ENCODE results near the gene WDR87.
"Not testable (repeated sequence)": the region's sequence is repeated elsewhere in the genome, so short reads cannot be mapped to it uniquely, and the experiment has no call there.

The WDR87 gene

GRCh38 chr19:37869766-37870340 is 36.5 kb downstream of the WDR87 start:
- no peaks in the 10 kb centered on the region for H3K9me3 ChIP-seq (replicated peaks; ENCODE audit: insufficient read depth, low read length)
- H4K20me1 ChIP-seq (ENCODE audit: insufficient read depth, low read length) = no peaks in the 10 kb centered on the region
- no peaks in the 10 kb centered on the region for H3F3A ChIP-seq (ENCODE audit: insufficient read depth, low read length)
- no peak overlapping the region for H3K27ac ChIP-seq (ENCODE audit: low read length)
- no peaks in the 10 kb centered on the region for H3K79me2 ChIP-seq (ENCODE audit: low read length)
- H3K4me2 ChIP-seq (ENCODE audit: low read depth, low read length) = no peak overlapping the region
- no peaks in the 10 kb centered on the region for H3K9me2 ChIP-seq (replicated peaks; ENCODE audit: insufficient read depth, low read length)
- DNase-seq = no peak
- no peaks in the 10 kb centered on the region for H3K4me1 ChIP-seq (ENCODE audit: low read length)
- no peak overlapping the region for H3K4me3 ChIP-seq (ENCODE audit: low read length)
- no peaks in the 10 kb centered on the region for H3K36me3 ChIP-seq (replicated peaks; ENCODE audit: insufficient read depth, low read length)
- no peaks in the 10 kb centered on the region for H3K27me3 ChIP-seq (replicated peaks; ENCODE audit: insufficient read depth, low read length)
- no peak overlapping the region for H2AFZ ChIP-seq (ENCODE audit: low read length)
- H3K9ac ChIP-seq (ENCODE audit: low read length) = no peak overlapping the region
- TF ChIP-seq EZH2 (optimal IDR thresholded peaks at IDR 0.05; ENCODE audit: low read depth, low read length) (no peak), EZH2phosphoT487 (IDR thresholded peaks at IDR 0.05; ENCODE audit: low read length) (no peak), CTCF (IDR thresholded peaks at IDR 0.05; ENCODE audit: low read length) (no peak)

GRCh38 chr19:37867831-37868230 is 38.6 kb downstream of the WDR87 start:
- no peaks in the 10 kb centered on the region for H3K79me2 ChIP-seq (ENCODE audit: low read length)
- no peak overlapping the region for H3K9ac ChIP-seq (ENCODE audit: low read length)
- no peak overlapping the region for H2AFZ ChIP-seq (ENCODE audit: low read length)
- no peaks in the 10 kb centered on the region for H3F3A ChIP-seq (ENCODE audit: insufficient read depth, low read length)
- no peaks in the 10 kb centered on the region for H3K36me3 ChIP-seq (replicated peaks; ENCODE audit: insufficient read depth, low read length)
- H3K4me1 ChIP-seq (ENCODE audit: low read length) = no peaks in the 10 kb centered on the region
- H4K20me1 ChIP-seq (ENCODE audit: insufficient read depth, low read length) = no peaks in the 10 kb centered on the region
- no peak for DNase-seq
- H3K27me3 ChIP-seq (replicated peaks; ENCODE audit: insufficient read depth, low read length) = no peaks in the 10 kb centered on the region
- H3K4me3 ChIP-seq (ENCODE audit: low read length) = no peak overlapping the region
- H3K9me2 ChIP-seq (replicated peaks; ENCODE audit: insufficient read depth, low read length) = no peaks in the 10 kb centered on the region
- no peak overlapping the region for H3K4me2 ChIP-seq (ENCODE audit: low read depth, low read length)
- no peaks in the 10 kb centered on the region for H3K9me3 ChIP-seq (replicated peaks; ENCODE audit: insufficient read depth, low read length)
- no peak for TF ChIP-seq EZH2phosphoT487 (IDR thresholded peaks at IDR 0.05; ENCODE audit: low read length)
- no peak for TF ChIP-seq EZH2 (optimal IDR thresholded peaks at IDR 0.05; ENCODE audit: low read depth, low read length)
- TF ChIP-seq CTCF (IDR thresholded peaks at IDR 0.05; ENCODE audit: low read length) = no peak
- no peak overlapping the region for H3K27ac ChIP-seq (ENCODE audit: low read length)

GRCh38 chr19:37865930-37866329 is 40.5 kb downstream of the WDR87 start:
- H3K79me2 ChIP-seq (ENCODE audit: low read length); H3K9ac ChIP-seq (ENCODE audit: low read length); H3K4me3 ChIP-seq (ENCODE audit: low read length); H3K27ac ChIP-seq (ENCODE audit: low read length); H2AFZ ChIP-seq (ENCODE audit: low read length); H3K4me2 ChIP-seq (ENCODE audit: low read depth, low read length); H3K4me1 ChIP-seq (ENCODE audit: low read length); H3K9me3 ChIP-seq (replicated peaks; ENCODE audit: insufficient read depth, low read length); H3K36me3 ChIP-seq (replicated peaks; ENCODE audit: insufficient read depth, low read length); H3K27me3 ChIP-seq (replicated peaks; ENCODE audit: insufficient read depth, low read length); H3K9me2 ChIP-seq (replicated peaks; ENCODE audit: insufficient read depth, low read length); H3F3A ChIP-seq (ENCODE audit: insufficient read depth, low read length); DNase-seq; H4K20me1 ChIP-seq (ENCODE audit: insufficient read depth, low read length): not testable (repeated sequence)

- no peak for TF ChIP-seq EZH2 (optimal IDR thresholded peaks at IDR 0.05; ENCODE audit: low read depth, low read length)
- TF ChIP-seq EZH2phosphoT487 (IDR thresholded peaks at IDR 0.05; ENCODE audit: low read length) = no peak
- TF ChIP-seq CTCF (IDR thresholded peaks at IDR 0.05; ENCODE audit: low read length) = no peak
- no peak overlapping the region for H2AFZ ChIP-seq (ENCODE audit: low read length)
- no peak overlapping the region for H3K9ac ChIP-seq (ENCODE audit: low read length)
- no peaks in the 10 kb centered on the region for H3K79me2 ChIP-seq (ENCODE audit: low read length)
- H3K4me3 ChIP-seq (ENCODE audit: low read length) = no peak overlapping the region
- no peaks in the 10 kb centered on the region for H3K9me3 ChIP-seq (replicated peaks; ENCODE audit: insufficient read depth, low read length)
- H3F3A ChIP-seq (ENCODE audit: insufficient read depth, low read length) = no peaks in the 10 kb centered on the region
- no peaks in the 10 kb centered on the region for H3K27me3 ChIP-seq (replicated peaks; ENCODE audit: insufficient read depth, low read length)
- no peaks in the 10 kb centered on the region for H4K20me1 ChIP-seq (ENCODE audit: insufficient read depth, low read length)
- H3K36me3 ChIP-seq (replicated peaks; ENCODE audit: insufficient read depth, low read length) = no peaks in the 10 kb centered on the region
- H3K4me1 ChIP-seq (ENCODE audit: low read length) = no peaks in the 10 kb centered on the region
- H3K27ac ChIP-seq (ENCODE audit: low read length) = no peak overlapping the region
- no peak for DNase-seq
- no peak overlapping the region for H3K4me2 ChIP-seq (ENCODE audit: low read depth, low read length)
- no peaks in the 10 kb centered on the region for H3K9me2 ChIP-seq (replicated peaks; ENCODE audit: insufficient read depth, low read length)
Measured at GRCh38 chr19:37864501-37864900, 41.9 kb downstream of the WDR87 start.
